WTC11 (cell line): Measurements from ENCODE around the gene CDK8. TPM values are rescaled to one million over a fixed set of nuclear protein-coding genes. Genes with fewer than 3 reads are reported as not detected.

Source experiments
- ATAC-seq: fragments of 200-7000 bp; cut with Tn5 transposase; 2 replicates; pipeline ENCODE4 v1.10.0; 2021; ENCODE audit warnings: mild to moderate bottlenecking, moderate library complexity
- CTCF ChIA-PET: fragments of 300-600 bp; sonication (Branson Sonifier 250); formaldehyde crosslinking; loops from one replicate; lab custom pipeline; 2021; ENCODE audit warnings: antibody characterized with exemption; lab: Charles Lee
- POLR2A ChIA-PET: fragments of 350-600 bp; sonication (Branson Sonifier 250); formaldehyde crosslinking; loops from one replicate; lab custom pipeline; 2021; ENCODE audit warnings: antibody characterized with exemption; lab: Charles Lee
- DNase-seq: peaks from one replicate; pipeline ENCODE4 v3.0.0; 2021; ENCODE audit warnings: low spot score
- H3K27ac Mint-ChIP-seq: 2 replicates; pipeline ENCODE4 v1.8.0; 2021; ENCODE audit warnings: mixed read lengths
- H3K27me3 Mint-ChIP-seq: 2 replicates; pipeline ENCODE4 v1.8.0; 2021; ENCODE audit warnings: low read depth, mild to moderate bottlenecking, moderate library complexity, mixed read lengths
- H3K36me3 Mint-ChIP-seq: 2 replicates; pipeline ENCODE4 v1.8.0; 2021; ENCODE audit warnings: mixed read lengths
- H3K4me1 Mint-ChIP-seq: 2 replicates; pipeline ENCODE4 v1.8.0; 2022; ENCODE audit warnings: mixed read lengths
- H3K4me3 Mint-ChIP-seq: 2 replicates; pipeline ENCODE4 v1.8.0; 2021; ENCODE audit warnings: mild to moderate bottlenecking, moderate library complexity, mixed read lengths
- H3K9me3 Mint-ChIP-seq: 2 replicates; pipeline ENCODE4 v1.8.0; 2021; ENCODE audit warnings: mixed read lengths
- CBFB ChIP-seq: sonication (generic); formaldehyde crosslinking; IDR thresholded peaks from 2 replicates; pipeline ENCODE4 v1.8.1; 2022; ENCODE audit warnings: mild to moderate bottlenecking, low read depth, missing genetic modification reagents
- CREB1 ChIP-seq: sonication (generic); formaldehyde crosslinking; IDR thresholded peaks from 2 replicates; pipeline ENCODE4 v1.8.0; 2023; ENCODE audit warnings: mild to moderate bottlenecking, missing genetic modification reagents
- CREM ChIP-seq: sonication (generic); formaldehyde crosslinking; IDR thresholded peaks from 2 replicates; pipeline ENCODE4 v1.8.1; 2022; ENCODE audit warnings: mild to moderate bottlenecking, missing genetic modification reagents, moderate library complexity
- ELF4 ChIP-seq: sonication (generic); formaldehyde crosslinking; IDR thresholded peaks from 2 replicates; pipeline ENCODE4 v1.8.1; 2022; ENCODE audit warnings: low read depth, mild to moderate bottlenecking, moderate library complexity, missing genetic modification reagents
- ETV6 ChIP-seq: sonication (generic); formaldehyde crosslinking; IDR thresholded peaks from 2 replicates; pipeline ENCODE4 v1.8.1; 2022; ENCODE audit warnings: mild to moderate bottlenecking, missing genetic modification reagents
- GABPB1 ChIP-seq: sonication (generic); formaldehyde crosslinking; IDR thresholded peaks from 2 replicates; pipeline ENCODE4 v1.8.1; 2023; ENCODE audit warnings: mild to moderate bottlenecking, missing genetic modification reagents
- JUN ChIP-seq: sonication (generic); formaldehyde crosslinking; IDR thresholded peaks from 2 replicates; pipeline ENCODE4 v1.8.0; 2023; ENCODE audit warnings: mild to moderate bottlenecking, missing genetic modification reagents
- KAT7 ChIP-seq: sonication (generic); formaldehyde crosslinking; IDR thresholded peaks from 2 replicates; pipeline ENCODE4 v1.8.1; 2023; ENCODE audit warnings: missing genetic modification reagents, mild to moderate bottlenecking, borderline replicate concordance
- MYBL2 ChIP-seq: sonication (generic); formaldehyde crosslinking; IDR thresholded peaks from 2 replicates; pipeline ENCODE4 v1.8.1; 2023; ENCODE audit warnings: mild to moderate bottlenecking, moderate library complexity, missing genetic modification reagents
- NFE2L1 ChIP-seq: sonication (generic); formaldehyde crosslinking; IDR thresholded peaks from 2 replicates; pipeline ENCODE4 v1.8.1; 2023; ENCODE audit warnings: missing genetic modification reagents
- OVOL2 ChIP-seq: fragments of 250-450 bp; sonication (Bioruptor Pico); IDR thresholded peaks from 2 replicates; pipeline ENCODE4 v1.9.0; 2021; ENCODE audit warnings: mild to moderate bottlenecking, borderline replicate concordance
- RORB ChIP-seq: fragments of 250-450 bp; sonication (Bioruptor Pico); IDR thresholded peaks from 2 replicates; pipeline ENCODE4 v1.9.0; 2021; ENCODE audit warnings: mild to moderate bottlenecking
- ZNF232 ChIP-seq: sonication (generic); formaldehyde crosslinking; IDR thresholded peaks from 2 replicates; pipeline ENCODE4 v1.8.0; 2022; ENCODE audit warnings: mild to moderate bottlenecking, missing genetic modification reagents
- ZNF671 ChIP-seq: fragments of 250-450 bp; sonication (Bioruptor Pico); IDR thresholded peaks from 2 replicates; pipeline ENCODE4 v1.8.0; 2021; ENCODE audit warnings: mild to moderate bottlenecking
- total RNA-seq: library from RNA; stranded (reverse); gene quantifications from 3 replicates; pipeline ENCODE4 v1.2.3, GENCODE V29; 2021
- TF ChIP-seq, protein P1 (sequence below): sonication (generic); formaldehyde crosslinking; IDR thresholded peaks from 2 replicates; pipeline ENCODE4 v1.8.1; 2023; ENCODE audit warnings: mild to moderate bottlenecking, missing genetic modification reagents
- TF ChIP-seq, protein P2 (sequence below): sonication (generic); formaldehyde crosslinking; IDR thresholded peaks from 2 replicates; pipeline ENCODE4 v1.8.0; 2022; ENCODE audit warnings: mild to moderate bottlenecking, missing genetic modification reagents
- TF ChIP-seq, protein P3 (sequence below): fragments of 250-450 bp; sonication (Bioruptor Pico); IDR thresholded peaks from 2 replicates; pipeline ENCODE4 v1.9.0; 2021; ENCODE audit warnings: mild to moderate bottlenecking
- TF ChIP-seq, protein P4 (sequence below): sonication (generic); formaldehyde crosslinking; IDR thresholded peaks from 2 replicates; pipeline ENCODE4 v1.8.1; 2022; ENCODE audit warnings: mild to moderate bottlenecking, moderate library complexity, missing genetic modification reagents
- TF ChIP-seq, protein P5 (sequence below): fragments of 250-450 bp; sonication (Bioruptor Pico); IDR thresholded peaks from 2 replicates; pipeline ENCODE4 v1.8.0; 2021; ENCODE audit warnings: mild to moderate bottlenecking
- TF ChIP-seq, protein P6 (sequence below): sonication (generic); formaldehyde crosslinking; IDR thresholded peaks from 2 replicates; pipeline ENCODE4 v1.8.1; 2022; ENCODE audit warnings: low read depth, missing genetic modification reagents, borderline replicate concordance

Gene CDK8
- total RNA-seq, 1 experiment from 2014 or later = 21.4 TPM

DNA sequence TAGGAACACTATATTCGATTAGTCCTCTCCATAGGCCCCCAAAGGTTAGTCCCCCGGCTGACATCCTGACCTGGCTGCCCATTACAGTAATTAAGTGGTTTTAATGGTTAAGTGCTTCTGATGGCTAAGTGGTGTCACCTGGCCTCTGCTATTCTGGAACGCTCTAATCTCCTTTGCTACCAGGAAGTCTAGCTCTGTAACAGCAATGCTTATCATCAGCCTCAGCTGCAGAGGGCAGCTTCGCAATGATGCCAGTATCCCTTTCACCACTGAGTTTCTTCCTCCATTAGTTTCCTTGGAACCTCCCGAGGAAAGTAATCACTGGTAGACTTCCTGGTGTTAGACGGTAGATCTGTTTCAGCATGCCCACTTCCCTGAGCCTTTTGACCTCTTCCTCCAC is 23.2 kb upstream of the CDK8 start (continued):
- TF ChIP-seq ZNF671 (CRISPR knock-in tag) (no peak), RORB (CRISPR knock-in tag) (no peak), NFE2L1 (no peak)
- TF ChIP-seq, all 79 proteins: peak for 0

DNA sequence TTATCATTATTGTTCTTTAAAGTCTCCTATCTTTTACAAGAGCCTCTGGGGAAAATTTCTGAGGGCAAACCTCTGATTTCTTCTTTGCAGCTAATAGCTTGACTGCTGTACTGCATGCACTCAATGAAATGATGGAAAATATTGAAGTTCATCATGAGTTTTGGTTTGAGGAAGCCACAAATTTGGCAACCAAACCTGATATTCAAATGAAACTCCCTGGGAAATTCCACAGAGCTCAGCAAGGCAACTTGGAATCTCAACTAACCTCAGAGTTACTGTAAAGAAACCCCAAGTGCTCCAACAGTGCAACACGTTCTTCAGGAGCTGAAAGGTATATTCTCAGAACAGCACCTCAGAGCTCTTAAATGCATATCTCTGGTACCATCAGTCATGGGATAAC is 17.6 kb upstream of the CDK8 start:
- no peaks in the 10 kb centered on the region for H3K36me3 Mint-ChIP-seq
- TF ChIP-seq, protein P1, sequence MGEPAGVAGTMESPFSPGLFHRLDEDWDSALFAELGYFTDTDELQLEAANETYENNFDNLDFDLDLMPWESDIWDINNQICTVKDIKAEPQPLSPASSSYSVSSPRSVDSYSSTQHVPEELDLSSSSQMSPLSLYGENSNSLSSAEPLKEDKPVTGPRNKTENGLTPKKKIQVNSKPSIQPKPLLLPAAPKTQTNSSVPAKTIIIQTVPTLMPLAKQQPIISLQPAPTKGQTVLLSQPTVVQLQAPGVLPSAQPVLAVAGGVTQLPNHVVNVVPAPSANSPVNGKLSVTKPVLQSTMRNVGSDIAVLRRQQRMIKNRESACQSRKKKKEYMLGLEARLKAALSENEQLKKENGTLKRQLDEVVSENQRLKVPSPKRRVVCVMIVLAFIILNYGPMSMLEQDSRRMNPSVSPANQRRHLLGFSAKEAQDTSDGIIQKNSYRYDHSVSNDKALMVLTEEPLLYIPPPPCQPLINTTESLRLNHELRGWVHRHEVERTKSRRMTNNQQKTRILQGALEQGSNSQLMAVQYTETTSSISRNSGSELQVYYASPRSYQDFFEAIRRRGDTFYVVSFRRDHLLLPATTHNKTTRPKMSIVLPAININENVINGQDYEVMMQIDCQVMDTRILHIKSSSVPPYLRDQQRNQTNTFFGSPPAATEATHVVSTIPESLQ (CRISPR knock-in tag) = no peak
- TF ChIP-seq CREB1 (no peak), RORB (CRISPR knock-in tag) (no peak), MYBL2 (CRISPR knock-in tag) (no peak), CBFB (CRISPR knock-in tag) (no peak), CREM (CRISPR knock-in tag) (no peak), ZNF232 (CRISPR knock-in tag) (no peak), KAT7 (CRISPR knock-in tag) (no peak), JUN (no peak), OVOL2 (CRISPR knock-in tag) (no peak), ETV6 (CRISPR knock-in tag) (no peak), GABPB1 (CRISPR knock-in tag) (no peak), ELF4 (CRISPR knock-in tag) (no peak)
- TF ChIP-seq, protein P2, sequence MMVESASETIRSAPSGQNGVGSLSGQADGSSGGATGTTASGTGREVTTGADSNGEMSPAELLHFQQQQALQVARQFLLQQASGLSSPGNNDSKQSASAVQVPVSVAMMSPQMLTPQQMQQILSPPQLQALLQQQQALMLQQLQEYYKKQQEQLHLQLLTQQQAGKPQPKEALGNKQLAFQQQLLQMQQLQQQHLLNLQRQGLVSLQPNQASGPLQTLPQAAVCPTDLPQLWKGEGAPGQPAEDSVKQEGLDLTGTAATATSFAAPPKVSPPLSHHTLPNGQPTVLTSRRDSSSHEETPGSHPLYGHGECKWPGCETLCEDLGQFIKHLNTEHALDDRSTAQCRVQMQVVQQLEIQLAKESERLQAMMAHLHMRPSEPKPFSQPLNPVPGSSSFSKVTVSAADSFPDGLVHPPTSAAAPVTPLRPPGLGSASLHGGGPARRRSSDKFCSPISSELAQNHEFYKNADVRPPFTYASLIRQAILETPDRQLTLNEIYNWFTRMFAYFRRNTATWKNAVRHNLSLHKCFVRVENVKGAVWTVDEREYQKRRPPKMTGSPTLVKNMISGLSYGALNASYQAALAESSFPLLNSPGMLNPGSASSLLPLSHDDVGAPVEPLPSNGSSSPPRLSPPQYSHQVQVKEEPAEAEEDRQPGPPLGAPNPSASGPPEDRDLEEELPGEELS (CRISPR knock-in tag) = no peak
- TF ChIP-seq, protein P3, sequence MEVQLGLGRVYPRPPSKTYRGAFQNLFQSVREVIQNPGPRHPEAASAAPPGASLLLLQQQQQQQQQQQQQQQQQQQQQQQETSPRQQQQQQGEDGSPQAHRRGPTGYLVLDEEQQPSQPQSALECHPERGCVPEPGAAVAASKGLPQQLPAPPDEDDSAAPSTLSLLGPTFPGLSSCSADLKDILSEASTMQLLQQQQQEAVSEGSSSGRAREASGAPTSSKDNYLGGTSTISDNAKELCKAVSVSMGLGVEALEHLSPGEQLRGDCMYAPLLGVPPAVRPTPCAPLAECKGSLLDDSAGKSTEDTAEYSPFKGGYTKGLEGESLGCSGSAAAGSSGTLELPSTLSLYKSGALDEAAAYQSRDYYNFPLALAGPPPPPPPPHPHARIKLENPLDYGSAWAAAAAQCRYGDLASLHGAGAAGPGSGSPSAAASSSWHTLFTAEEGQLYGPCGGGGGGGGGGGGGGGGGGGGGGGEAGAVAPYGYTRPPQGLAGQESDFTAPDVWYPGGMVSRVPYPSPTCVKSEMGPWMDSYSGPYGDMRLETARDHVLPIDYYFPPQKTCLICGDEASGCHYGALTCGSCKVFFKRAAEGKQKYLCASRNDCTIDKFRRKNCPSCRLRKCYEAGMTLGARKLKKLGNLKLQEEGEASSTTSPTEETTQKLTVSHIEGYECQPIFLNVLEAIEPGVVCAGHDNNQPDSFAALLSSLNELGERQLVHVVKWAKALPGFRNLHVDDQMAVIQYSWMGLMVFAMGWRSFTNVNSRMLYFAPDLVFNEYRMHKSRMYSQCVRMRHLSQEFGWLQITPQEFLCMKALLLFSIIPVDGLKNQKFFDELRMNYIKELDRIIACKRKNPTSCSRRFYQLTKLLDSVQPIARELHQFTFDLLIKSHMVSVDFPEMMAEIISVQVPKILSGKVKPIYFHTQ (CRISPR knock-in tag) = no peak
- TF ChIP-seq, protein P4, sequence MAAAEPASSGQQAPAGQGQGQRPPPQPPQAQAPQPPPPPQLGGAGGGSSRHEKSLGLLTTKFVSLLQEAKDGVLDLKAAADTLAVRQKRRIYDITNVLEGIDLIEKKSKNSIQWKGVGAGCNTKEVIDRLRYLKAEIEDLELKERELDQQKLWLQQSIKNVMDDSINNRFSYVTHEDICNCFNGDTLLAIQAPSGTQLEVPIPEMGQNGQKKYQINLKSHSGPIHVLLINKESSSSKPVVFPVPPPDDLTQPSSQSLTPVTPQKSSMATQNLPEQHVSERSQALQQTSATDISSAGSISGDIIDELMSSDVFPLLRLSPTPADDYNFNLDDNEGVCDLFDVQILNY = no peak
- TF ChIP-seq, protein P5, sequence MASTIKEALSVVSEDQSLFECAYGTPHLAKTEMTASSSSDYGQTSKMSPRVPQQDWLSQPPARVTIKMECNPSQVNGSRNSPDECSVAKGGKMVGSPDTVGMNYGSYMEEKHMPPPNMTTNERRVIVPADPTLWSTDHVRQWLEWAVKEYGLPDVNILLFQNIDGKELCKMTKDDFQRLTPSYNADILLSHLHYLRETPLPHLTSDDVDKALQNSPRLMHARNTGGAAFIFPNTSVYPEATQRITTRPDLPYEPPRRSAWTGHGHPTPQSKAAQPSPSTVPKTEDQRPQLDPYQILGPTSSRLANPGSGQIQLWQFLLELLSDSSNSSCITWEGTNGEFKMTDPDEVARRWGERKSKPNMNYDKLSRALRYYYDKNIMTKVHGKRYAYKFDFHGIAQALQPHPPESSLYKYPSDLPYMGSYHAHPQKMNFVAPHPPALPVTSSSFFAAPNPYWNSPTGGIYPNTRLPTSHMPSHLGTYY (CRISPR knock-in tag) = no peak
- TF ChIP-seq, protein P6, sequence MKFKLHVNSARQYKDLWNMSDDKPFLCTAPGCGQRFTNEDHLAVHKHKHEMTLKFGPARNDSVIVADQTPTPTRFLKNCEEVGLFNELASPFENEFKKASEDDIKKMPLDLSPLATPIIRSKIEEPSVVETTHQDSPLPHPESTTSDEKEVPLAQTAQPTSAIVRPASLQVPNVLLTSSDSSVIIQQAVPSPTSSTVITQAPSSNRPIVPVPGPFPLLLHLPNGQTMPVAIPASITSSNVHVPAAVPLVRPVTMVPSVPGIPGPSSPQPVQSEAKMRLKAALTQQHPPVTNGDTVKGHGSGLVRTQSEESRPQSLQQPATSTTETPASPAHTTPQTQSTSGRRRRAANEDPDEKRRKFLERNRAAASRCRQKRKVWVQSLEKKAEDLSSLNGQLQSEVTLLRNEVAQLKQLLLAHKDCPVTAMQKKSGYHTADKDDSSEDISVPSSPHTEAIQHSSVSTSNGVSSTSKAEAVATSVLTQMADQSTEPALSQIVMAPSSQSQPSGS (CRISPR knock-in tag) = no peak
- ATAC-seq = no peak
- POLR2A ChIA-PET = no interaction called here
- H3K4me1 Mint-ChIP-seq = no peaks in the 10 kb centered on the region
- no peak overlapping the region for H3K27ac Mint-ChIP-seq
- H3K27me3 Mint-ChIP-seq = peaks cover 6% of the 10 kb centered on the region; the same call in 1 of the 2 replicates
- CTCF ChIA-PET = interaction anchor here (1.4 kb wide), 1 partner anchor 51 kb away, joined by 5 read pairs; no protein-coding TSS in a partner anchor
- H3K9me3 Mint-ChIP-seq = no peaks in the 10 kb centered on the region
- DNase-seq = no peak
- no peak overlapping the region for H3K4me3 Mint-ChIP-seq
